ENCODE measurements around the gene TMC8.

TMC8 gene

DNA sequence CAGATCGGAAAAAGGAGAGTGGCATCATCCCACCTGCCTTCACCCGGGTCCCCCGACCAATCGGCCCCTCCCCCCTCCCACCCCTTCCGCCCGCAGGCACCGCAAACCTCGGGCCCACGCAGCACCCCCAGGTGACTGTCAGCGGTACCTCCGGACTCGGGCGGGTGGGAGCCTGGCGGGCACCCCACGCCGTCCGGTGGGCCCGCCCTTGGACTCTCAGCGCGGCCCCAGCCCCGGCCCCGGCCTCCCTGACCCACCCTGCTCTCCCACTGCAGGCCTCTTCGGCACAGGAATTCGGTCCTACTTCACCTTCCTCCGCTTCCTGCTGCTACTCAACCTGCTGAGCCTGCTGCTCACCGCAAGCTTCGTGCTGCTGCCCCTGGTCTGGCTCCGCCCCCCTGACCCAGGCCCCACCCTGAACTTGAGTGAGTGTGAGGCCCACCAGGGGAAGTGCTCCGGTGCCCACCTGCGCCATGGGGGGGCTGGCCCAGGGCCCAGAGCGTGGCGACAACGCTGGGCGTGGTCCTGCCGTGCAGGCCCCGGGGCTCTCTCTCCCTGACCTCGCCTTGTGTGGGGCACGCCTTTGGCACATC is 1.6 kb downstream of the TMC8 start:
- Histone ChIP-seq H3K27ac (no peak overlapping the region), H3K79me2 (no peaks in the 10 kb centered on the region), H3K9me3 (ENCODE audit: control insufficient read depth, low read length) (no peaks in the 10 kb centered on the region), H3K9ac (no peak overlapping the region), H3K4me1 (peaks cover 4% of the 10 kb centered on the region), H2AFZ (peak overlapping the region; percentile 46), H3K4me2 (ENCODE audit: low read length) (no peak overlapping the region), H3K36me3 (ENCODE audit: control insufficient read depth, insufficient read depth, low read length) (no peaks in the 10 kb centered on the region), H3K27me3 (ENCODE audit: control insufficient read depth, insufficient read depth, low read length) (no peaks in the 10 kb centered on the region), H3K4me3 (ENCODE audit: low read depth, low read length) (no peak overlapping the region)
- TF ChIP-seq, protein P1, sequence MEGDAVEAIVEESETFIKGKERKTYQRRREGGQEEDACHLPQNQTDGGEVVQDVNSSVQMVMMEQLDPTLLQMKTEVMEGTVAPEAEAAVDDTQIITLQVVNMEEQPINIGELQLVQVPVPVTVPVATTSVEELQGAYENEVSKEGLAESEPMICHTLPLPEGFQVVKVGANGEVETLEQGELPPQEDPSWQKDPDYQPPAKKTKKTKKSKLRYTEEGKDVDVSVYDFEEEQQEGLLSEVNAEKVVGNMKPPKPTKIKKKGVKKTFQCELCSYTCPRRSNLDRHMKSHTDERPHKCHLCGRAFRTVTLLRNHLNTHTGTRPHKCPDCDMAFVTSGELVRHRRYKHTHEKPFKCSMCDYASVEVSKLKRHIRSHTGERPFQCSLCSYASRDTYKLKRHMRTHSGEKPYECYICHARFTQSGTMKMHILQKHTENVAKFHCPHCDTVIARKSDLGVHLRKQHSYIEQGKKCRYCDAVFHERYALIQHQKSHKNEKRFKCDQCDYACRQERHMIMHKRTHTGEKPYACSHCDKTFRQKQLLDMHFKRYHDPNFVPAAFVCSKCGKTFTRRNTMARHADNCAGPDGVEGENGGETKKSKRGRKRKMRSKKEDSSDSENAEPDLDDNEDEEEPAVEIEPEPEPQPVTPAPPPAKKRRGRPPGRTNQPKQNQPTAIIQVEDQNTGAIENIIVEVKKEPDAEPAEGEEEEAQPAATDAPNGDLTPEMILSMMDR (IDR thresholded peaks at IDR 0.05), result no peak

DNA sequence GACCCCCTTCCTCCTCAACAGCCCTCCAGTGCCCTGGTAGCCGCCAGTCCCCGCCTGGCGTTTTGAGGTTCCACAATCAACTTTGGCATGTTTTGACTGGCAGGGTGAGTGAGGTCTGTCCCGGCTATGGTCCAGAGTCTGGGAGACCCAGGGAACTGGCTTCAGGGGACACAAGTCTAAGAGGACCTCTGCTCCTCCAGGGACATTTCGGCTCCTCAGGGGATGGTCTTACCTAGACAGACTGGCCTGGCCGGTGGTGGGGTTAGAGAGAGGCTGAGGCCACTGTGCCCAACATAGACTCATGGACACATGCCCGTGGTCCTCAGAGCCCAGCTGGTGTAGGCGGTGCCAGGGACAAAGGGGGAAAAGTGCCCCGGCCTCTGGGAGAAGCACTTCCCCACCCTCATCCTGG is 2.2 kb downstream of the TMC8 start:
- H3K4me1 ChIP-seq, result peaks cover 4% of the 10 kb centered on the region
- H3K27ac ChIP-seq, result no peak overlapping the region
- TF ChIP-seq, protein P1 (IDR thresholded peaks at IDR 0.05), result no peak
- no peak overlapping the region for H3K4me3 ChIP-seq (ENCODE audit: low read depth, low read length)
- no peaks in the 10 kb centered on the region for H3K27me3 ChIP-seq (ENCODE audit: control insufficient read depth, insufficient read depth, low read length)
- H3K36me3 ChIP-seq (ENCODE audit: control insufficient read depth, insufficient read depth, low read length), result no peaks in the 10 kb centered on the region
- H2AFZ ChIP-seq, result no peak overlapping the region
- H3K9me3 ChIP-seq (ENCODE audit: control insufficient read depth, low read length), result no peaks in the 10 kb centered on the region
- no peak overlapping the region for H3K4me2 ChIP-seq (ENCODE audit: low read length)
- no peaks in the 10 kb centered on the region for H3K79me2 ChIP-seq
- H3K9ac ChIP-seq, result no peak overlapping the region

DNA sequence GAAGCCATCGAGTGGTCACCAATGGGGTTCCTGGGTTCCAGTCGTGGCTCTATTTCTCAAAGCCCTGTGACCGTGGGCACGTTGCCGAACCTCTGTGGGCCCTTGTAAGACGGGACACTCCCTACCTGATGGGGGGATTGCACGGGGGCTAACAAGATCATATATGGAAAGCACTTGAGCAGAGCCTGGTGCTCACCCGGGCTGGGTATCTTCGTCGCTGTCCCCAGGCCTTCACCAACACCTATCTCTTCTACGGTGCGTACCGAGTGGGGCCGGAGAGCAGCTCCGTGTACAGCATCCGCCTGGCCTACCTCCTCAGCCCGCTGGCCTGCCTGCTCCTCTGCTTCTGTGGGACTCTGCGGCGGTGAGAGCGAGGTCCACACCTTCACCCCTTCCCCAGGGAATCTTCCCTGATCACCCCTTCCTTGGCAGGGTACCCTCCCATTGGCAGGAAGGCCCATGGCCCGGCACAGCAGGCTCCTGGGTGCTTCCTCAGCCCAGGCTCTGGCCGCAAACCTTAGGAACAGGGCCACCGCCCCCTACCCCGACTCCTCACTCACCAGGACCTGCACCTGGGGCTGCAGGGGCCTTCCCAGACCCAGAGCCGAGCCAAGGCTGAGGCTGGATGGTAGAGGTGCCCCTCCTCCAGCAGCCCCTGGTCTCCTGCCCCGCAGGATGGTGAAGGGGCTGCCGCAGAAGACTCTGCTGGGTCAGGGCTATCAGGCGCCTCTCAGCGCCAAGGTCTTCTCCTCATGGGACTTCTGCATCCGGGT is 2.8 kb downstream of the TMC8 start:
- H3K27me3 ChIP-seq (ENCODE audit: control insufficient read depth, insufficient read depth, low read length), result no peaks in the 10 kb centered on the region
- peaks cover 4% of the 10 kb centered on the region for H3K4me1 ChIP-seq
- H3K4me2 ChIP-seq (ENCODE audit: low read length), result no peak overlapping the region
- no peak overlapping the region for H3K9ac ChIP-seq
- no peaks in the 10 kb centered on the region for H3K79me2 ChIP-seq
- H3K4me3 ChIP-seq (ENCODE audit: low read depth, low read length), result no peak overlapping the region
- TF ChIP-seq, protein P1 (IDR thresholded peaks at IDR 0.05), result no peak
- H3K36me3 ChIP-seq (ENCODE audit: control insufficient read depth, insufficient read depth, low read length), result no peaks in the 10 kb centered on the region
- H2AFZ ChIP-seq, result no peak overlapping the region
- no peaks in the 10 kb centered on the region for H3K9me3 ChIP-seq (ENCODE audit: control insufficient read depth, low read length)
- no peak overlapping the region for H3K27ac ChIP-seq

DNA sequence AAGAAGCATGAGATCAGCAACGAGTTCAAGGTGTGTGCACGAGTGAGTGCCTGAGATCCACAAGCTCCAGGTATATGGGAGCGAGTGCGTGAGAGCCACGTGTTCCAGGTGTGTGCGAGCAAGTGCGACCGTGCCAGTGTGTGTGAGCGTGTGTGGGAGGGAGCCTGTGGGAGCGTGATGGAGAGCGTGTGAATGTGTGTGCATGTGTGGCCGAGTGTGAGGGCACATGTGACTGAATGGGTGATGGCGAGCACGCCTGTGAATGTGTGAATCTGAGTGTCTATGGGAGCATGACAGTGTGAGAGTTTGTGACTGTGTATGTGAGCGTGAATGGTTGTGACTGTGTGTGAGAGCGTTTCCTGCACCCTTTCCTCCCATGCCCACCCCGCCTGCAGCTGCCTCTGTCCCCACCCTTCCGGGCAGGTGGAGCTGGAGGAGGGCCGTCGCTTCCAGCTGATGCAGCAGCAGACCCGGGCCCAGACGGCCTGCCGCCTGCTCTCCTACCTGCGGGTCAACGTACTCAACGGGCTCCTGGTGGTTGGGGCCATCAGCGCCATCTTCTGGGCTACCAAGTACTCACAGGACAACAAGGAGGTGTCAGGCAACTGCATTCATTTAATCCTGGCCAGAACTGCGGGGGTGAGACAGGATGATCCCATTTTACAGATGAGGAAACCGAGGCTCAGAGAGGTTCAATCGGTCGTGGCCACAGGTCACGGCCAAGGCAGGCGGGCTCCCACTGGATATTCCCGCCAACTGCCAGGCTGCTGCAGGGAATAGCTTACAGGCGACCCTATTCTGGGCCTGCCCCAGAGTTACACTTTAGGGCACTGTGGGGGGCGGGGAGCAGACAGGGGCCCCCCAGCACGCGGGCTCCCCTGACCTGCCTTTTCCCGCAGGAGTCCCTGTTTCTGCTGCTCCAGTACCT is 3.7 kb downstream of the TMC8 start:
- peaks cover 1% of the 10 kb centered on the region for H3K4me1 ChIP-seq
- no peaks in the 10 kb centered on the region for H3K36me3 ChIP-seq (ENCODE audit: control insufficient read depth, insufficient read depth, low read length)
- TF ChIP-seq, protein P1 (IDR thresholded peaks at IDR 0.05), result peak; percentile 14
- H2AFZ ChIP-seq, result no peak overlapping the region
- no peaks in the 10 kb centered on the region for H3K79me2 ChIP-seq
- no peak overlapping the region for H3K4me3 ChIP-seq (ENCODE audit: low read depth, low read length)
- no peaks in the 10 kb centered on the region for H3K27me3 ChIP-seq (ENCODE audit: control insufficient read depth, insufficient read depth, low read length)
- no peak overlapping the region for H3K4me2 ChIP-seq (ENCODE audit: low read length)
- no peaks in the 10 kb centered on the region for H3K9me3 ChIP-seq (ENCODE audit: control insufficient read depth, low read length)
- H3K27ac ChIP-seq, result no peak overlapping the region
- no peak overlapping the region for H3K9ac ChIP-seq
